T follicular helper cell (primary cell): ENCODE data around the gene CTRB1.
"Not testable (repeated sequence)": the region's sequence is repeated elsewhere in the genome, so short reads cannot be mapped to it uniquely, and the experiment has no call there.

ENCODE experiments used
- DNase-seq: peaks from one replicate; pipeline ENCODE4 v3.0.0-alpha.2; 2020; ENCODE audit warnings: low read depth

Gene CTRB1

GRCh38 chr16:75240633-75241032, 21.8 kb downstream of the CTRB1 start:
- DNase-seq = not testable (repeated sequence)

GRCh38 chr16:75241412-75241811, 22.6 kb downstream of the CTRB1 start:
- no peak for DNase-seq

- DNase-seq = no peak
Measured at GRCh38 chr16:75241955-75242354, 23.2 kb downstream of the CTRB1 start.

- DNase-seq = not testable (repeated sequence)
Measured at GRCh38 chr16:75242436-75243078, 23.8 kb downstream of the CTRB1 start.

GRCh38 chr16:75243667-75244224, 25.0 kb downstream of the CTRB1 start:
- DNase-seq = no peak

- DNase-seq = no peak
Measured at GRCh38 chr16:75244225-75244809, 25.5 kb downstream of the CTRB1 start.

GRCh38 chr16:75244844-75245758, 26.3 kb downstream of the CTRB1 start:
- no peak for DNase-seq

- DNase-seq = no peak
Measured at GRCh38 chr16:75246504-75247205, 27.9 kb downstream of the CTRB1 start.

GRCh38 chr16:75247249-75247648, 28.5 kb downstream of the CTRB1 start:
- DNase-seq = no peak

GRCh38 chr16:75248142-75248535, 29.4 kb downstream of the CTRB1 start:
- no peak for DNase-seq

GRCh38 chr16:75248536-75249380, 30.0 kb downstream of the CTRB1 start:
- DNase-seq = no peak

GRCh38 chr16:75249441-75249840, 30.7 kb downstream of the CTRB1 start:
- DNase-seq = no peak

- no peak for DNase-seq
Measured at GRCh38 chr16:75250089-75250808, 31.5 kb downstream of the CTRB1 start.

GRCh38 chr16:75250809-75251279, 32.1 kb downstream of the CTRB1 start:
- DNase-seq = no peak

- no peak for DNase-seq
Measured at GRCh38 chr16:75251280-75252048, 32.7 kb downstream of the CTRB1 start, which contains the start of gene BCAR1. TSS of gene BCAR1 (minus strand) at chr16:75251624. CDS start at chr16:75251482, 142 bp downstream.

GRCh38 chr16:75252049-75252864, 33.5 kb downstream of the CTRB1 start:
- DNase-seq = no peak

- no peak for DNase-seq
Measured at GRCh38 chr16:75252946-75253911, 34.4 kb downstream of the CTRB1 start.
